Measurements from ENCODE around the gene INSC. TPM values are rescaled to one million over a fixed set of nuclear protein-coding genes. Genes with fewer than 3 reads are reported as not detected.

INSC gene
- total and polyA plus RNA-seq, 2 experiments from 2014 or later, result 1.1 to 1.2 TPM

DNA sequence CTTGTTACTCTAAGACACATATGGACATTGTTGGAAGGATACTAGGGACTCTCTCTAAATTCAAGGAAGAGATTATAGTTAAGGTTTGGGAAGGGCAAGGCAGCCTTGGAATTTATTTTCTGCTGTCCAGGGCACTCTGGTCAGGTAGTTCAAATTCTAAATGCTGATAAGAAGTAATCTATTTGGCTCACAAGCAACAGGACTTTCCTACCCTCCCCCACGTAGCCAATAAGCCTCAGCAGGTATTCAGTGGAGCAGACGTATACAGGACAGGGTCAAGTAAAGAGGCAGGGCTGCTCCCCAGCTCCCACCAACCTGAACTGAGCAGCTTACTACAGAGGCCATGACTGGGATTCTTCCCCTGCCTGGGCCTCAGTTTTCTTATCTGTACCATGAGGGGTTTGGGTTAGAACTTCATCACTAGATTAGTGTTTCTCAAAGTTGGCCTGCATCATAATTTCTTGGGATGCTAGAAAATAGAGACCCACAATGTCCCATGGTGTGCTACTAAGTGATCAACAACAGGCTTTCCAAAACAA, 6.1 kb upstream of the INSC start:
- TF ChIP-seq EZH2phosphoT487 (IDR thresholded peaks at IDR 0.05; ENCODE audit: insufficient read depth, low read depth) (no peak), EZH2 (IDR thresholded peaks at IDR 0.05; ENCODE audit: insufficient read depth, poor library complexity, severe bottlenecking) (no peak)

DNA sequence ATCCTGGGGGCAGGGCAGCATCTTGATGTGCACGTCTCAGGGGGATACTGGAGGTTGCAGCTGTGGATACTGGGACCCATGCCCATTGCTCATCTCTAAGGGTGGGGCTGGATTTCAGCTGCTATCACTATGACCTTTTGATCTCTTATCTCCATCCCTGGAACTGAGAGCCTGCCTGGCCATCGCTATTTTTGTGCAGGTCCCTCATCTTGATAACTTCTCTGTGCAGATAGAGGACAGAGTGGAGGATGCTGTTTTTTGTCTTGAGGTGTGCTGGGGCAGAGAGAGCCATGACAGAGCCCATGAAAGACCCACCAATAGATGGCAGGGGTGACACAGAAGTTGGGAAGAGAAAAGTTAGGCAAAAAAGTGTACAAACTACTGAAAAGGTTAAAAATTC, 5.1 kb upstream of the INSC start:
- Histone ChIP-seq H3F3A (ENCODE audit: insufficient read depth) (peaks cover 25% of the 10 kb centered on the region), H3K4me3 (no peak overlapping the region), H3K27ac (no peak overlapping the region), H3K27me3 (replicated peaks; ENCODE audit: insufficient read depth) (no peaks in the 10 kb centered on the region), H4K20me1 (ENCODE audit: insufficient read depth) (no peaks in the 10 kb centered on the region), H2AFZ (no peak overlapping the region), H3K9me2 (ENCODE audit: insufficient read depth) (no peaks in the 10 kb centered on the region), H3K4me2 (ENCODE audit: unreplicated experiment) (no peak overlapping the region), H3K9ac (no peak overlapping the region), H3K79me2 (ENCODE audit: insufficient read depth) (no peaks in the 10 kb centered on the region), H3K36me3 (ENCODE audit: low read depth) (no peaks in the 10 kb centered on the region), H3K9me3 (ENCODE audit: low read depth) (no peaks in the 10 kb centered on the region), H3K4me1 (ENCODE audit: insufficient read depth) (peaks cover 38% of the 10 kb centered on the region)
- TF ChIP-seq EZH2 (IDR thresholded peaks at IDR 0.05; ENCODE audit: insufficient read depth, poor library complexity, severe bottlenecking) (no peak), EZH2phosphoT487 (IDR thresholded peaks at IDR 0.05; ENCODE audit: insufficient read depth, low read depth) (no peak)
- DNase-seq, result no peak
- 88 to 94% methylated on average over 2 of the region's 2 CpGs for WGBS, 2 experiments (ENCODE audit: low coverage in 1 of 2, low lambda C conversion rate in 2 of 2, missing lambda C conversion rate in 2 of 2)
- in situ Hi-C loops (cut with MboI), result no loop called here

More for the DNA sequence above, 6.1 kb upstream of the INSC start:
- no peaks in the 10 kb centered on the region for H3K9me3 ChIP-seq (ENCODE audit: low read depth)
- H3K4me1 ChIP-seq (ENCODE audit: insufficient read depth), result peaks cover 46% of the 10 kb centered on the region
- 81 to 93% methylated on average over 2 of the region's 2 CpGs for WGBS, 2 experiments (ENCODE audit: low coverage in 1 of 2, low lambda C conversion rate in 2 of 2, missing lambda C conversion rate in 2 of 2)
- DNase-seq, result no peak
- no peaks in the 10 kb centered on the region for H3K9me2 ChIP-seq (ENCODE audit: insufficient read depth)
- no peaks in the 10 kb centered on the region for H3K36me3 ChIP-seq (ENCODE audit: low read depth)
- H3K4me3 ChIP-seq, result no peak overlapping the region
- in situ Hi-C loops (cut with MboI), result no loop called here
- no peak overlapping the region for H3K27ac ChIP-seq
- H4K20me1 ChIP-seq (ENCODE audit: insufficient read depth), result no peaks in the 10 kb centered on the region
- no peaks in the 10 kb centered on the region for H3K27me3 ChIP-seq (replicated peaks; ENCODE audit: insufficient read depth)
- no peaks in the 10 kb centered on the region for H3K79me2 ChIP-seq (ENCODE audit: insufficient read depth)
- no peak overlapping the region for H3K9ac ChIP-seq
- H3F3A ChIP-seq (ENCODE audit: insufficient read depth), result peaks cover 25% of the 10 kb centered on the region
- no peak overlapping the region for H2AFZ ChIP-seq
- H3K4me2 ChIP-seq (ENCODE audit: unreplicated experiment), result no peak overlapping the region

DNA sequence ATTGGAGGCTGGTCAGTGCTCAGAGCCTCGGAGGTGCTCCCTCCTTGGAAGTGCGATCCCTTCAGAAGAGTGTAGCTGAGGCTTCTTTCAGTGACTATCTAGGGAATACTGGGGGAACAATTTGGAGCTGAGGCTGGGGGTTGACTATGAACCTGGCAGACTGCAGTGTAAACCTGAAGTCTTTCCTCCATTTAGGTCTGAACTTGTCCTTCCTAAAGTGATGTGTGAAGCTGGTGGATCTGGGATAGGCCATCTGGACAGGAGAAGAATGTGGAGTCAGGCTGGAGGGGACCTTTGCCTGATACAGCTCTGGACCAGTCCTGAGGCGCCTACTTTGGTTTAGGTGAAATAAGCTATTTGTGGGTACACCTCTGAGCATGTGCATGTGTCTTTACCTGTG, 3.5 kb upstream of the INSC start:
- no peaks in the 10 kb centered on the region for H4K20me1 ChIP-seq (ENCODE audit: insufficient read depth)
- no peak overlapping the region for H3K9ac ChIP-seq
- H3K4me2 ChIP-seq (ENCODE audit: unreplicated experiment), result no peak overlapping the region
- 62 to 65% methylated on average over 3 of the region's 3 CpGs for WGBS, 2 experiments (ENCODE audit: low coverage in 1 of 2, low lambda C conversion rate in 2 of 2, missing lambda C conversion rate in 2 of 2)
- H3K36me3 ChIP-seq (ENCODE audit: low read depth), result no peaks in the 10 kb centered on the region
- H3K4me3 ChIP-seq, result no peak overlapping the region
- H3K9me3 ChIP-seq (ENCODE audit: low read depth), result no peaks in the 10 kb centered on the region
- H3K27me3 ChIP-seq (replicated peaks; ENCODE audit: insufficient read depth), result no peaks in the 10 kb centered on the region
- no peak overlapping the region for H3K27ac ChIP-seq
- peaks cover 20% of the 10 kb centered on the region for H3F3A ChIP-seq (ENCODE audit: insufficient read depth)
- no peak for TF ChIP-seq EZH2 (IDR thresholded peaks at IDR 0.05; ENCODE audit: insufficient read depth, poor library complexity, severe bottlenecking)
- no peak for TF ChIP-seq EZH2phosphoT487 (IDR thresholded peaks at IDR 0.05; ENCODE audit: insufficient read depth, low read depth)
- no peak overlapping the region for H2AFZ ChIP-seq
- in situ Hi-C loops (cut with MboI), result no loop called here
- peaks cover 21% of the 10 kb centered on the region for H3K4me1 ChIP-seq (ENCODE audit: insufficient read depth)
- H3K9me2 ChIP-seq (ENCODE audit: insufficient read depth), result no peaks in the 10 kb centered on the region
- H3K79me2 ChIP-seq (ENCODE audit: insufficient read depth), result no peaks in the 10 kb centered on the region
- DNase-seq, result no peak

- H3K9me3 ChIP-seq (ENCODE audit: low read depth), result no peaks in the 10 kb centered on the region
- TF ChIP-seq EZH2 (IDR thresholded peaks at IDR 0.05; ENCODE audit: insufficient read depth, poor library complexity, severe bottlenecking) (no peak), EZH2phosphoT487 (IDR thresholded peaks at IDR 0.05; ENCODE audit: insufficient read depth, low read depth) (no peak)
- H3K27ac ChIP-seq, result no peak overlapping the region
- no peaks in the 10 kb centered on the region for H3K27me3 ChIP-seq (replicated peaks; ENCODE audit: insufficient read depth)
- WGBS, 2 experiments (ENCODE audit: low coverage in 1 of 2, low lambda C conversion rate in 2 of 2, missing lambda C conversion rate in 2 of 2), result 70 to 74% methylated on average over 8 of the region's 8 CpGs
- no peak overlapping the region for H2AFZ ChIP-seq
- no peak overlapping the region for H3K9ac ChIP-seq
- no peaks in the 10 kb centered on the region for H3K79me2 ChIP-seq (ENCODE audit: insufficient read depth)
- peaks cover 12% of the 10 kb centered on the region for H3K4me1 ChIP-seq (ENCODE audit: insufficient read depth)
- in situ Hi-C loops (cut with MboI), result no loop called here
- DNase-seq, result no peak
- no peaks in the 10 kb centered on the region for H3K9me2 ChIP-seq (ENCODE audit: insufficient read depth)
- no peaks in the 10 kb centered on the region for H3K36me3 ChIP-seq (ENCODE audit: low read depth)
- H3K4me3 ChIP-seq, result no peak overlapping the region
- H4K20me1 ChIP-seq (ENCODE audit: insufficient read depth), result no peaks in the 10 kb centered on the region
- peaks cover 12% of the 10 kb centered on the region for H3F3A ChIP-seq (ENCODE audit: insufficient read depth)
- H3K4me2 ChIP-seq (ENCODE audit: unreplicated experiment), result no peak overlapping the region
Measured at GRCh38 chr11:15112131-15112541, 2.6 kb upstream of the INSC start.

DNA sequence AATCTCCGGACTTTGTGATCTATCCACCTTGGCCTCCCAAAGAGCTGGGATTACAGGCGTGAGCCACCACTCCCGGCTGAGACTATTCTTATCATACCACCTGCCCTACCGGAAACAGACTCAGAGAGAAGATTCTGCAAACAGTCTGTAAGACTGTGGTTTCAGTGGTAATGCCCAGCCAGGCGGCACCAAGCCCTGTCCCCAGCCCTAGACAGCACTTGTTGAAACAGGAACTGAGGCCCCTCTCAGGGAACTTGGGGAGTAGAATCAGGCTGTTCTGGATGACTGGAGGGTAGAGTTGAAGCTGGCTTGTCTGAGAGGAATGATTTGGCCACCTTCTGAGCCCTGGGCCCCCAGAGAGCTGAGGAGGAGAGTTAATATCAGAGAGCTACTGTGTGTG, 1.3 kb upstream of the INSC start:
- Histone ChIP-seq H3K9me2 (ENCODE audit: insufficient read depth) (no peaks in the 10 kb centered on the region), H3F3A (ENCODE audit: insufficient read depth) (no peaks in the 10 kb centered on the region), H3K9ac (no peak overlapping the region), H3K9me3 (ENCODE audit: low read depth) (no peaks in the 10 kb centered on the region), H4K20me1 (ENCODE audit: insufficient read depth) (no peaks in the 10 kb centered on the region), H2AFZ (no peak overlapping the region), H3K79me2 (ENCODE audit: insufficient read depth) (no peaks in the 10 kb centered on the region), H3K4me3 (no peak overlapping the region), H3K27ac (no peak overlapping the region), H3K4me2 (ENCODE audit: unreplicated experiment) (no peak overlapping the region), H3K36me3 (ENCODE audit: low read depth) (no peaks in the 10 kb centered on the region), H3K27me3 (replicated peaks; ENCODE audit: insufficient read depth) (no peaks in the 10 kb centered on the region), H3K4me1 (ENCODE audit: insufficient read depth) (no peaks in the 10 kb centered on the region)
- WGBS, 2 experiments (ENCODE audit: low coverage in 1 of 2, low lambda C conversion rate in 2 of 2, missing lambda C conversion rate in 2 of 2), result 89 to 90% methylated on average over 5 of the region's 5 CpGs
- in situ Hi-C loops (cut with MboI), result no loop called here
- TF ChIP-seq EZH2 (IDR thresholded peaks at IDR 0.05; ENCODE audit: insufficient read depth, poor library complexity, severe bottlenecking) (no peak), EZH2phosphoT487 (IDR thresholded peaks at IDR 0.05; ENCODE audit: insufficient read depth, low read depth) (no peak)
- no peak for DNase-seq

All from GM23248 (cell line).